GM13976 (cell line): ENCODE measurements around the gene ERI3.

ENCODE experiments used
- DNase-seq: peaks from one replicate; pipeline ENCODE4 v3.0.0; 2012; ENCODE audit warnings: low spot score
- CTCF ChIP-seq: IDR thresholded peaks from 2 replicates; pipeline ENCODE4 v1.5.1; 2012; ENCODE audit warnings: borderline replicate concordance, mild to moderate bottlenecking; ENCODE audit not compliant: insufficient read depth; ENCODE audit errors: extremely low read depth, missing control alignments, control extremely low read depth
- in situ Hi-C: fragments of 300-500 bp; cut with MboI; formaldehyde crosslinking; loops from one replicate; pipeline ENCODE4 v1.12.0; 2022; ENCODE audit warnings: low sequenced_read_pairs, mixed read lengths, inconsistent platforms; ENCODE audit not compliant: unreplicated experiment

The ERI3 gene

GRCh38 chr1:44361478-44361877 lies 6.4 kb upstream of the ERI3 start:
- TF ChIP-seq CTCF = no peak
- no peak for DNase-seq
- in situ Hi-C loops = no loop called here

GRCh38 chr1:44359234-44359935 lies 4.3 kb upstream of the ERI3 start:
- in situ Hi-C loops = no loop called here
- DNase-seq = no peak
- no peak for TF ChIP-seq CTCF

DNA sequence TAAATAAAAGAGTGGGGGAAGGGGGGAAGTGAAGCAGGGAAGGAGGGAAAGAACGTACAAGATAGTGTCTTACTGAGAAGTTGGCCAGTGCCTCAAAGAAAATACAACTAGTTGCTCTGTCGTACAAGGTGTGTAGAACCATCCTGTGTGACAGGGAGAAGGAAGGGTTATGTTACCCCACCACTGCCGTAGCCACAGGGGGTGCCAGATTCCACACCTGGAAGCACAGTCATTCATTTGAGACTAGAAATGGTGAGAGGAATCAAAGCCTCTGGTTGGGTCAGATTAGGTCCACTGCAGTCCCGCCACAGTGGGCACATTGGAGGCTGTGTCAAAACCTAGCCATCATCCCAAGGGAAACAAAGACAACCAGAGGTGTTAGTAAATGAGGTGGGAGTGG lies 2.7 kb upstream of the ERI3 start:
- TF ChIP-seq CTCF = no peak
- in situ Hi-C loops = no loop called here

DNA sequence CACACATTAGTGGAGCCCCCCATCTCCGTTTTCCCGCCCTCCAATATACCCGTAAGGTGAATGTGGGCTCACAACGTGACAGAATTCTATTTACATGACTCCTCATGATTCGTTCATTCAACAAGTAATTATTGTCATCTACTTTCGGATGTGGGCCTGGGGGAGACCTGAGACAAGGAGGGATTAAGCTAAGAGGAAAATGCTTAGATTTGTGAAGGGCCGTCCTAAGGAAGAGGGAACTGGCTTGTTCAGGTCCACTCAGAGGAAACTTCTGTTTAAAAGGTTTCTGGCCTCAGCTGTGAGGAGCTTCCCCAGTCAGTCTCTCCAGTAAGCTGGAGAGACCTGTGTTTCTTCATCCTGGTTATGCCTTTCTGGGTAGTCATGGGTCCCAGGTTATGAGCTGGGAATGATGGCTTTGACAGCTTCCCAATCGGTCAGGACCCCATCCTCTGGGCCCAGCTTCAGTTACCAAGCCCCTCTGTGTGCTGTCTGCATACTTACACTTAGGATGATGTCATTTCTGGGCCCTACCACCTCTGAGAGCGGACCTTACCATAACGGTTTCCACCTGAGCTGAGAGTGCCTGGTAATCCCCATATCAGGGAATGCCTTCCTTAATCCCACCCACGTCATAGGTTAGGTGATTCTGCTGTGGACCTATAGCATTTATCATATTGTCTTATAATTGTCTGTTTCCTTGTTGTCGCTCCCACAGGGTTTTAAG lies 687 bp upstream of the ERI3 start:
- TF ChIP-seq CTCF = no peak
- in situ Hi-C loops = no loop called here
- DNase-seq = no peak

More for the DNA sequence above, 2.7 kb upstream of the ERI3 start:
- no peak for DNase-seq

- DNase-seq = no peak
- in situ Hi-C loops = no loop called here
- TF ChIP-seq CTCF = no peak
Observed at GRCh38 chr1:44354268-44354839, 703 bp downstream of the ERI3 start.

GRCh38 chr1:44353604-44354003 lies 1.5 kb downstream of the ERI3 start:
- no peak for DNase-seq
- TF ChIP-seq CTCF = no peak
- in situ Hi-C loops = no loop called here
